HCT116 (cell line): ENCODE measurements around the gene PELI1.

Experiments
- CEBPB ChIP-seq: IDR thresholded peaks from 2 replicates; pipeline ENCODE4 v1.6.1; 2012; ENCODE audit warnings: low read depth
- CTCF ChIP-seq, 3 experiments: fragments of 200-600 bp in 1 of 3; sonication (generic) in 1 of 3; IDR thresholded peaks in 2 of 3; conservative IDR thresholded peaks in 1 of 3; 2 replicates each; pipeline ENCODE4 v1.5.1; 2012 to 2017; ENCODE audit warnings: low read depth in 2 of 3, low read length in 2 of 3, antibody characterized with exemption in 1 of 3, borderline replicate concordance in 1 of 3, control low read depth in 1 of 3, mild to moderate bottlenecking in 1 of 3, mixed read lengths in 1 of 3, mixed run types in 1 of 3, moderate library complexity in 1 of 3; ENCODE audit not compliant: insufficient read depth in 1 of 3
- MAX ChIP-seq: IDR thresholded peaks from 2 replicates; pipeline ENCODE4 v1.6.1; 2012
- POLR2A ChIP-seq: IDR thresholded peaks from 2 replicates; pipeline ENCODE4 v1.7.0; 2011; ENCODE audit warnings: borderline replicate concordance; ENCODE audit not compliant: insufficient read depth, insufficient read length; ENCODE audit errors: extremely low read depth
- YY1 ChIP-seq: IDR thresholded peaks from 2 replicates; pipeline ENCODE4 v1.6.1; 2011; ENCODE audit warnings: low read length, low read depth, moderate library complexity, mild to moderate bottlenecking; ENCODE audit not compliant: insufficient replicate concordance; ENCODE audit errors: extremely low read depth
- ZFX ChIP-seq: fragments of 450-650 bp; IDR thresholded peaks from 2 replicates; pipeline ENCODE4 v1.6.1; 2017
- TF ChIP-seq, protein P1 (sequence below): IDR thresholded peaks from 2 replicates; pipeline ENCODE4 v1.6.1; 2012; ENCODE audit warnings: low read depth

DNA sequence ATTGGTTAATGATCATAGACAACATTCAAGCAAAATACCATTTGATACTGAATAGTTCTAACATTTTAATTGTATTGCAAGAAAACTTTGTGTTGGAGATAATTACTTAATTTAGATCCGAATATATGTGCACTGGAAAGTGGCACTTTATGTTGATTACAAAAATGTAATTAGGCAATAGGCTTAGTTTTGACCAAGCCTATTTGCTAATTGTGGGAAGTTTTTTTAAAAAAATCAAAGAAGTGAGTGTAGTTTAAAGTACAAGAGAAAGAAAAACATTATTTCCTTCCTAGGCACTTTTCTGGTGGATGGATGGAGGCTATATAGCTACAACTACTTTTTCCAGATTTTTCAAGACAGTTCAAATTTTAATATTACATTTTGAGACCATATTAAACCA, 18.3 kb upstream of the PELI1 start:
- TF ChIP-seq CTCF (IDR thresholded peaks at IDR 0.05 in 2 of 3, conservative IDR thresholded peaks at IDR 0.05 in 1 of 3; ENCODE audit: borderline replicate concordance in 1 of 3, insufficient read depth in 1 of 3, low read depth in 2 of 3, low read length in 2 of 3) (no peak), MAX (no peak), YY1 (no peak), POLR2A (no peak), CEBPB (no peak), ZFX (no peak)
- TF ChIP-seq, protein P1, sequence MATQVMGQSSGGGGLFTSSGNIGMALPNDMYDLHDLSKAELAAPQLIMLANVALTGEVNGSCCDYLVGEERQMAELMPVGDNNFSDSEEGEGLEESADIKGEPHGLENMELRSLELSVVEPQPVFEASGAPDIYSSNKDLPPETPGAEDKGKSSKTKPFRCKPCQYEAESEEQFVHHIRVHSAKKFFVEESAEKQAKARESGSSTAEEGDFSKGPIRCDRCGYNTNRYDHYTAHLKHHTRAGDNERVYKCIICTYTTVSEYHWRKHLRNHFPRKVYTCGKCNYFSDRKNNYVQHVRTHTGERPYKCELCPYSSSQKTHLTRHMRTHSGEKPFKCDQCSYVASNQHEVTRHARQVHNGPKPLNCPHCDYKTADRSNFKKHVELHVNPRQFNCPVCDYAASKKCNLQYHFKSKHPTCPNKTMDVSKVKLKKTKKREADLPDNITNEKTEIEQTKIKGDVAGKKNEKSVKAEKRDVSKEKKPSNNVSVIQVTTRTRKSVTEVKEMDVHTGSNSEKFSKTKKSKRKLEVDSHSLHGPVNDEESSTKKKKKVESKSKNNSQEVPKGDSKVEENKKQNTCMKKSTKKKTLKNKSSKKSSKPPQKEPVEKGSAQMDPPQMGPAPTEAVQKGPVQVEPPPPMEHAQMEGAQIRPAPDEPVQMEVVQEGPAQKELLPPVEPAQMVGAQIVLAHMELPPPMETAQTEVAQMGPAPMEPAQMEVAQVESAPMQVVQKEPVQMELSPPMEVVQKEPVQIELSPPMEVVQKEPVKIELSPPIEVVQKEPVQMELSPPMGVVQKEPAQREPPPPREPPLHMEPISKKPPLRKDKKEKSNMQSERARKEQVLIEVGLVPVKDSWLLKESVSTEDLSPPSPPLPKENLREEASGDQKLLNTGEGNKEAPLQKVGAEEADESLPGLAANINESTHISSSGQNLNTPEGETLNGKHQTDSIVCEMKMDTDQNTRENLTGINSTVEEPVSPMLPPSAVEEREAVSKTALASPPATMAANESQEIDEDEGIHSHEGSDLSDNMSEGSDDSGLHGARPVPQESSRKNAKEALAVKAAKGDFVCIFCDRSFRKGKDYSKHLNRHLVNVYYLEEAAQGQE = no peak
